B cell (primary cell): ENCODE results near the gene MIPEP. TPM values are rescaled to one million over a fixed set of nuclear protein-coding genes. Genes with fewer than 3 reads are reported as not detected.

ENCODE experiments used
- ATAC-seq: fragments of 200-7000 bp; cut with Tn5 transposase; one replicate; pipeline ENCODE4 v1.10.0; 2021; ENCODE audit warnings: low read depth, mild to moderate bottlenecking, moderate number of reproducible peaks, moderate library complexity
- CTCF ChIA-PET: fragments of 350-600 bp; sonication (Branson Sonifier 250); formaldehyde crosslinking; loops from one replicate; lab custom pipeline; 2021; ENCODE audit warnings: antibody characterized with exemption, inconsistent platforms; lab: Charles Lee
- POLR2A ChIA-PET: fragments of 350-600 bp; sonication (Branson Sonifier 250); formaldehyde crosslinking; loops from one replicate; lab custom pipeline; 2021; ENCODE audit warnings: antibody characterized with exemption; lab: Charles Lee
- DNase-seq: peaks from one replicate; pipeline ENCODE4 v3.0.0; 2013
- H2AFZ ChIP-seq: 2 replicates; pipeline ENCODE4 v1.6.1; 2012; ENCODE audit warnings: mild to moderate bottlenecking, low read depth, low read length; ENCODE audit not compliant: insufficient read depth, poor library complexity, severe bottlenecking
- H3K27ac ChIP-seq, 2 donors: 1 replicate in 1 of 2; 2 replicates in 1 of 2; pipeline ENCODE4 v1.5.1; 2012 to 2013; ENCODE audit warnings: low read length in 2 of 2, mild to moderate bottlenecking in 2 of 2, moderate library complexity in 1 of 2
- H3K27me3 ChIP-seq, 4 experiments: fragments of 200-600 bp in 1 of 4; sonication (generic) in 1 of 4; replicated peaks in 1 of 4; 1 replicate in 2 of 4; 2 replicates in 2 of 4; pipeline versions ENCODE4 v1.6.1 to v1.7.0; 2013 to 2016; ENCODE audit warnings: low read length in 3 of 4, mild to moderate bottlenecking in 2 of 4, mixed read lengths in 1 of 4, moderate library complexity in 1 of 4; ENCODE audit not compliant: insufficient read depth in 4 of 4, control insufficient read depth in 3 of 4; ENCODE audit errors: control extremely low read depth in 1 of 4
- H3K36me3 ChIP-seq, 2 experiments: replicated peaks in 1 of 2; 1 replicate in 1 of 2; 2 replicates in 1 of 2; pipeline versions ENCODE4 v1.6.1 to v1.7.1; 2013; ENCODE audit warnings: low read length in 1 of 2; ENCODE audit not compliant: insufficient read depth in 2 of 2, control insufficient read depth in 1 of 2; ENCODE audit errors: control extremely low read depth in 1 of 2, extremely low read depth in 1 of 2
- H3K4me1 ChIP-seq, 2 donors: fragments of 200-600 bp in 1 of 2; sonication (generic) in 1 of 2; 1 replicate in 1 of 2; 2 replicates in 1 of 2; pipeline versions ENCODE4 v1.5.1 to v1.6.1; 2013 to 2017; ENCODE audit warnings: low read length in 2 of 2; ENCODE audit not compliant: control insufficient read depth in 2 of 2, insufficient read depth in 2 of 2
- H3K4me2 ChIP-seq: replicated peaks from 2 replicates; pipeline ENCODE3; 2012; ENCODE audit warnings: mild to moderate bottlenecking, low read depth, low read length; ENCODE audit not compliant: poor library complexity, severe bottlenecking
- H3K4me3 ChIP-seq, 5 experiments: fragments of 200-600 bp in 1 of 5; sonication (generic) in 1 of 5; 1 replicate in 3 of 5; 2 replicates in 2 of 5; pipeline versions ENCODE4 v1.5.1 to v1.7.0; 2011 to 2016; ENCODE audit warnings: low read length in 4 of 5, mild to moderate bottlenecking in 4 of 5, low read depth in 2 of 5, control low read depth in 1 of 5, moderate library complexity in 1 of 5; ENCODE audit not compliant: insufficient read depth in 1 of 5; ENCODE audit errors: control extremely low read depth in 1 of 5, extremely low read depth in 1 of 5
- H3K79me2 ChIP-seq: fragments of 200-600 bp; sonication (generic); one replicate; pipeline ENCODE4 v1.6.0; 2016; ENCODE audit warnings: low read length; ENCODE audit not compliant: control insufficient read depth, insufficient read depth
- H3K9ac ChIP-seq: fragments of 200-600 bp; sonication (generic); 2 replicates; pipeline ENCODE4 v1.6.1; 2017; ENCODE audit warnings: mild to moderate bottlenecking, low read length, moderate library complexity
- H3K9me3 ChIP-seq, 3 donors: one replicate each; pipeline versions ENCODE4 v1.6.1 to v1.7.1; 2013; ENCODE audit warnings: low read length in 2 of 3; ENCODE audit not compliant: control insufficient read depth in 2 of 3, insufficient read depth in 1 of 3; ENCODE audit errors: control extremely low read depth in 1 of 3
- H4K20me1 ChIP-seq: 2 replicates; pipeline ENCODE4 v1.6.0; 2012; ENCODE audit warnings: mild to moderate bottlenecking, low read length; ENCODE audit not compliant: insufficient read depth, control insufficient read depth, poor library complexity, severe bottlenecking
- H3K27ac Mint-ChIP-seq: one replicate; pipeline ENCODE4 v1.8.0; 2021; ENCODE audit warnings: mixed read lengths
- H3K27me3 Mint-ChIP-seq: one replicate; pipeline ENCODE4 v1.8.0; 2021; ENCODE audit warnings: mixed read lengths
- H3K4me1 Mint-ChIP-seq: one replicate; pipeline ENCODE4 v1.8.0; 2021; ENCODE audit warnings: mixed read lengths
- H3K4me3 Mint-ChIP-seq: one replicate; pipeline ENCODE4 v1.8.0; 2021; ENCODE audit warnings: mixed read lengths
- H3K9me3 Mint-ChIP-seq: one replicate; pipeline ENCODE4 v1.8.0; 2022; ENCODE audit warnings: mixed read lengths; ENCODE audit not compliant: insufficient read depth
- EZH2 ChIP-seq: IDR thresholded peaks from 2 replicates; pipeline ENCODE4 v1.6.1; 2012; ENCODE audit warnings: borderline replicate concordance, low read depth, mild to moderate bottlenecking, moderate library complexity, low read length; ENCODE audit not compliant: insufficient read depth, poor library complexity, severe bottlenecking
- WGBS: methylation state at CpG from one replicate; pipeline ENCODE4 v1.1.5; 2013; ENCODE audit warnings: missing lambda C conversion rate; ENCODE audit not compliant: insufficient coverage; 5-methylcytosine and 5-hydroxymethylcytosine counted together
- intact Hi-C: fragments of 100-400 bp; cut with micrococcal nuclease; formaldehyde crosslinking; loops from one replicate; pipeline ENCODE4 v1.10.0; 2022
- polyA plus RNA-seq: library from polyadenylated mRNA; depleted of rRNA; stranded (reverse); fragments of >200 nt; gene quantifications from 2 replicates; pipeline ENCODE4 v1.2.3, GENCODE V29; 2012
- total RNA-seq, 2 donors: library from RNA; stranded (reverse); fragments of 120-200 nt in 1 of 2; gene quantifications; 1 replicate in 1 of 2; 2 replicates in 1 of 2; pipeline versions ENCODE4 v1.2.3 to v1.2.4, GENCODE V29; 2013 to 2022
- TF ChIP-seq, protein P1 (sequence below): fragments of 200-600 bp; IDR thresholded peaks from one replicate; pipeline ENCODE4 v1.8.0; 2022; ENCODE audit warnings: antibody characterized with exemption, mild to moderate bottlenecking

The MIPEP gene
- total and polyA plus RNA-seq, 2 donors (not counting 1 experiment from before 2014, with no cell fraction given) = 6.2 to 16.9 TPM

DNA sequence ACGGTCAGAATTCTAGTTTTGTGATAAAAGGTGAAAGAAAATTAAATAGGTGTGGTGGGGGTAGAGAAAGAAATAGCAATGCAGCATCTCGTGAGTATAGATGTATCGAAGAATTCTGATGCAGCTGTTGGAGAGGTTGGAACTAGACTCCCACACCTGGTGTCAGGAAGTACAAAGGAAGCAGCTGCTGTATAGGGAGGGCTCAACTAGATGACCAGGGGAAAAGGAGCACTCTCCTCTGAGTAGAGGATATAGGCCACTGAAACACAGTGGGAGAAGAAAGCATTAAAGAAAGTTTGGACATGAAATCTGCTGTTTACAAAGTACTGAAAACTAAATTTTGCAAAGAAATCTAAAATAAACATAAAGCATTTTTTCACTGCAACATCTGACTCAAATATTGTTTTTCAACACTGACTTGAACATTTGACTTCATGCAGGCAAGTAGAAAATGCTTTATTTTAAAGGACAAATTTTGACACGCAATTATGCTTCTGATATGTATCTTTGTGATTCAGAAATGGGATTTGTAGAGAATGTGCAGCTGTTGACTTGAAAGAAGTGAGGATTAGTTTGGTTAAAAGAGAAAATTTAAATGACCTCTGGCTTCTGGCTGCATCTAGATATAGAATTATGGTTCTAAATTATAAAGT, 82.2 kb downstream of the MIPEP start:
- ChIA-PET POLR2A (no interaction called here), CTCF (interaction anchor here (0.8 to 1.0 kb wide), 2 partner anchors 17 to 21 kb away, joined by 3 read pairs; no protein-coding TSS in a partner anchor)

DNA sequence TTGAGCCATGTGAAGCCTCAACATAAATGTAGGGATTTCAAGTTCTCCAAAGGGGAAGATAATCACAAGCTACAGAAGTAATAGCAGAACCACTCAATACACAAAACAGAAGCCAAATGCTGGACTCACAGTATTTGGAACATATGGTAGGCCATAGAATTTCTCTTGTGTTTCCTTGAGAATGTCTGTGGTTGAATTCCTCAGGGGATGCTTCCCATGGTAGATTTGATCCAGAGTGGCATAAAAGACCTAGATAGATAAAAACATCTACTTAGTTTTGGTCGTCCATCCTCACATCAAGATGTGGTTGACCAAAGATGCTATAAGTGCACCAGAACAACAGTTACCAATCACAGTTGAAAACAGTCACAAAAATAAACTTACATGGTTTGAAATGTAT, 83.4 kb downstream of the MIPEP start:
- no peaks in the 10 kb centered on the region for H3K9me3 Mint-ChIP-seq
- no peak overlapping the region for H3K4me3 Mint-ChIP-seq
- ChIA-PET CTCF (no interaction called here), POLR2A (no interaction called here)
- H3K79me2 ChIP-seq = no peaks in the 10 kb centered on the region
- H3K27me3 Mint-ChIP-seq = no peaks in the 10 kb centered on the region
- H3K27ac ChIP-seq = no peak overlapping the region
- no peak overlapping the region for H3K4me2 ChIP-seq
- no peaks in the 10 kb centered on the region for H4K20me1 ChIP-seq
- intact Hi-C loops = loop anchor here (2.0 kb wide), 4 partner anchors 39 to 1117 kb away; partner anchors contain the start of gene MIPEP
- H3K36me3 ChIP-seq = no peaks in the 10 kb centered on the region
- no peak overlapping the region for H2AFZ ChIP-seq
- H3K4me1 Mint-ChIP-seq = peaks cover 41% of the 10 kb centered on the region
- H3K27me3 ChIP-seq = peaks cover 0 to 7% (median 1%) of the 10 kb centered on the region in 4 experiments
- H3K4me1 ChIP-seq = peaks cover 41 to 46% of the 10 kb centered on the region in 2 donors
- H3K9ac ChIP-seq = no peak overlapping the region
- H3K27ac Mint-ChIP-seq = no peak overlapping the region
- no peak for DNase-seq
- no peak overlapping the region for H3K4me3 ChIP-seq
- TF ChIP-seq, protein P1, sequence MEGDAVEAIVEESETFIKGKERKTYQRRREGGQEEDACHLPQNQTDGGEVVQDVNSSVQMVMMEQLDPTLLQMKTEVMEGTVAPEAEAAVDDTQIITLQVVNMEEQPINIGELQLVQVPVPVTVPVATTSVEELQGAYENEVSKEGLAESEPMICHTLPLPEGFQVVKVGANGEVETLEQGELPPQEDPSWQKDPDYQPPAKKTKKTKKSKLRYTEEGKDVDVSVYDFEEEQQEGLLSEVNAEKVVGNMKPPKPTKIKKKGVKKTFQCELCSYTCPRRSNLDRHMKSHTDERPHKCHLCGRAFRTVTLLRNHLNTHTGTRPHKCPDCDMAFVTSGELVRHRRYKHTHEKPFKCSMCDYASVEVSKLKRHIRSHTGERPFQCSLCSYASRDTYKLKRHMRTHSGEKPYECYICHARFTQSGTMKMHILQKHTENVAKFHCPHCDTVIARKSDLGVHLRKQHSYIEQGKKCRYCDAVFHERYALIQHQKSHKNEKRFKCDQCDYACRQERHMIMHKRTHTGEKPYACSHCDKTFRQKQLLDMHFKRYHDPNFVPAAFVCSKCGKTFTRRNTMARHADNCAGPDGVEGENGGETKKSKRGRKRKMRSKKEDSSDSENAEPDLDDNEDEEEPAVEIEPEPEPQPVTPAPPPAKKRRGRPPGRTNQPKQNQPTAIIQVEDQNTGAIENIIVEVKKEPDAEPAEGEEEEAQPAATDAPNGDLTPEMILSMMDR = no peak
- TF ChIP-seq EZH2 = no peak
- peaks cover 0 to 2% (median 2%) of the 10 kb centered on the region in 3 donors for H3K9me3 ChIP-seq
- no CpG with 5 or more reads among the region's 1 CpG for WGBS
- no peak for ATAC-seq

More for the DNA sequence above, 82.2 kb downstream of the MIPEP start:
- Mint-ChIP-seq H3K27me3 (no peaks in the 10 kb centered on the region), H3K9me3 (no peaks in the 10 kb centered on the region), H3K4me1 (peaks cover 49% of the 10 kb centered on the region), H3K4me3 (peak overlapping the region; percentile 72), H3K27ac (peak overlapping the region; percentile 57)
- ATAC-seq = no peak
- Histone ChIP-seq H3K4me1 (peaks cover 53 to 58% of the 10 kb centered on the region in 2 donors), H4K20me1 (no peaks in the 10 kb centered on the region), H3K36me3 (no peaks in the 10 kb centered on the region), H3K4me3 (peak overlapping the region in 1 of 5 experiments; percentile 47), H2AFZ (no peak overlapping the region), H3K79me2 (no peaks in the 10 kb centered on the region), H3K4me2 (peak overlapping the region; percentile 69), H3K9ac (peak overlapping the region; percentile 31), H3K27me3 (peaks cover 0 to 7% (median 1%) of the 10 kb centered on the region in 4 experiments), H3K27ac (no peak overlapping the region), H3K9me3 (peaks cover 0 to 2% (median 2%) of the 10 kb centered on the region in 3 donors)
- intact Hi-C loops = loop anchor here (1.0 to 2.0 kb wide), 7 partner anchors 30 to 1116 kb away; partner anchors contain the start of gene MIPEP
- WGBS = 20% methylated on average over 4 of the region's 4 CpGs
- TF ChIP-seq, protein P1 = no peak
- TF ChIP-seq EZH2 = no peak
- peak; percentile 16 for DNase-seq
